NCI-H82 treated with DMSO at 0.1 percent for 48 hours (cell line): ENCODE data around the gene RHPN2.
"Not testable (repeated sequence)": the region's sequence is repeated elsewhere in the genome, so short reads cannot be mapped to it uniquely, and the experiment has no call there.

ENCODE experiments used
- DNase-seq: peaks from one replicate; lab custom pipeline; 2025; ENCODE audit not compliant: unreplicated experiment; lab: John Stamatoyannopoulos, UW

Gene RHPN2

GRCh38 chr19:33032218-33032781 lies 32.4 kb downstream of the RHPN2 start:
- DNase-seq, result no peak

GRCh38 chr19:33029746-33030303 lies 34.9 kb downstream of the RHPN2 start:
- no peak for DNase-seq

- not testable (repeated sequence) for DNase-seq
Observed at GRCh38 chr19:33026602-33027001, 38.1 kb downstream of the RHPN2 start.

GRCh38 chr19:33025468-33026238 lies 39.0 kb downstream of the RHPN2 start:
- DNase-seq, result not testable (repeated sequence)

- DNase-seq, result no peak
Observed at GRCh38 chr19:33024398-33024797, 40.3 kb downstream of the RHPN2 start.

GRCh38 chr19:33022472-33023116 lies 42.1 kb downstream of the RHPN2 start:
- DNase-seq, result no peak

- not testable (repeated sequence) for DNase-seq
Observed at GRCh38 chr19:33010891-33011290, 53.8 kb downstream of the RHPN2 start.

GRCh38 chr19:33008738-33009137 lies 56.0 kb downstream of the RHPN2 start:
- no peak for DNase-seq

GRCh38 chr19:33005440-33005839 lies 59.2 kb downstream of the RHPN2 start:
- no peak for DNase-seq

GRCh38 chr19:33003424-33004024 lies 61.2 kb downstream of the RHPN2 start:
- not testable (repeated sequence) for DNase-seq

GRCh38 chr19:33002126-33002865 lies 62.4 kb downstream of the RHPN2 start:
- DNase-seq, result not testable (repeated sequence)

- no peak for DNase-seq
Observed at GRCh38 chr19:33000910-33001309, 63.8 kb downstream of the RHPN2 start.

- no peak for DNase-seq
Observed at GRCh38 chr19:33000510-33000909, 64.2 kb downstream of the RHPN2 start.

- no peak for DNase-seq
Observed at GRCh38 chr19:32998722-32999121, 66.0 kb downstream of the RHPN2 start.

GRCh38 chr19:32997716-32998355 lies 66.9 kb downstream of the RHPN2 start:
- DNase-seq, result no peak

GRCh38 chr19:32997061-32997464 lies 67.6 kb downstream of the RHPN2 start:
- not testable (repeated sequence) for DNase-seq

GRCh38 chr19:32995966-32996365 lies 68.7 kb downstream of the RHPN2 start:
- not testable (repeated sequence) for DNase-seq

GRCh38 chr19:32988724-32989123 lies 76.0 kb downstream of the RHPN2 start:
- no peak for DNase-seq

GRCh38 chr19:32988254-32988653 lies 76.4 kb downstream of the RHPN2 start:
- not testable (repeated sequence) for DNase-seq

- DNase-seq, result not testable (repeated sequence)
Observed at GRCh38 chr19:32982488-32982887, 82.2 kb downstream of the RHPN2 start.
